22Rv1 (cell line): ENCODE data around the gene CACNA1C.

Experiments used
- CTCF ChIP-seq: fragments of 450-650 bp; IDR thresholded peaks from 2 replicates; pipeline ENCODE4 v1.5.1; 2017; ENCODE audit warnings: mild to moderate bottlenecking
- ZFX ChIP-seq: fragments of 450-650 bp; IDR thresholded peaks from 2 replicates; pipeline ENCODE4 v1.6.1; 2017; ENCODE audit warnings: antibody characterized with exemption, borderline replicate concordance

GRCh38 chr12:2523317-2523716, 470.5 kb downstream of the CACNA1C start:
- TF ChIP-seq CTCF (no peak), ZFX (no peak)
